SK-N-SH (cell line): ENCODE measurements around the gene BDKRB1. TPM values are rescaled to one million over a fixed set of nuclear protein-coding genes. Genes with fewer than 3 reads are reported as not detected.

Source experiments
- CTCF ChIA-PET: fragments of 300-600, 350-600 bp; formaldehyde crosslinking; extraction: SDS; loops from one replicate; lab custom pipeline; 2021; lab: Yijun Ruan, JAX
- POLR2A ChIA-PET: fragments of 350-600 bp; sonication (Branson Sonifier 250); formaldehyde crosslinking; extraction: SDS; loops from one replicate; lab custom pipeline; 2020; ENCODE audit warnings: antibody characterized with exemption, inconsistent platforms; lab: Yijun Ruan, JAX
- DNase-seq: peaks from one replicate; pipeline ENCODE4 v3.0.0; 2012
- H2AFZ ChIP-seq: fragments of 200-600 bp; sonication (generic); 2 replicates; pipeline ENCODE4 v1.8.1; 2016; ENCODE audit warnings: antibody characterized with exemption, mild to moderate bottlenecking, low read depth
- H3F3A ChIP-seq: fragments of 200-600 bp; sonication (generic); replicated peaks from 2 replicates; pipeline ENCODE3; 2016; ENCODE audit warnings: antibody characterized with exemption, mild to moderate bottlenecking; ENCODE audit not compliant: insufficient read depth
- H3K27ac ChIP-seq, 2 experiments: fragments of 200-500 bp in 1 of 2; fragments of 200-600 bp in 1 of 2; sonication (Bioruptor generic) in 1 of 2; sonication (generic), shearing (Covaris generic) in 1 of 2; 2 replicates each; pipeline versions ENCODE4 v1.5.1 to v1.6.1; 2014 to 2016; ENCODE audit warnings: low read depth in 2 of 2, inconsistent platforms in 1 of 2, low read length in 1 of 2, mild to moderate bottlenecking in 1 of 2, mixed read lengths in 1 of 2
- H3K27me3 ChIP-seq: fragments of 200-600 bp; sonication (generic), shearing (Covaris generic); 2 replicates; pipeline ENCODE4 v1.6.1; 2016; ENCODE audit warnings: mixed run types; ENCODE audit not compliant: insufficient read depth
- H3K36me3 ChIP-seq, 2 experiments: fragments of 200-500 bp in 1 of 2; fragments of 200-600 bp in 1 of 2; sonication (Bioruptor generic) in 1 of 2; sonication (generic) in 1 of 2; replicated peaks in 1 of 2; 2 replicates each; pipeline versions ENCODE3 to v1.5.1; 2014 to 2016; ENCODE audit warnings: low read length in 1 of 2, mild to moderate bottlenecking in 1 of 2; ENCODE audit not compliant: insufficient read depth in 2 of 2, control insufficient read depth in 1 of 2
- H3K4me1 ChIP-seq, 2 experiments: fragments of 200-500 bp in 1 of 2; fragments of 200-600 bp in 1 of 2; sonication (Bioruptor generic) in 1 of 2; sonication (generic), shearing (Covaris generic) in 1 of 2; 2 replicates each; pipeline versions ENCODE4 v1.5.1 to v1.6.1; 2014 to 2016; ENCODE audit warnings: low read depth in 1 of 2, low read length in 1 of 2, mixed run types in 1 of 2; ENCODE audit not compliant: insufficient read depth in 2 of 2, control insufficient read depth in 1 of 2
- H3K4me2 ChIP-seq: fragments of 200-600 bp; sonication (generic), shearing (Covaris generic); 2 replicates; pipeline ENCODE4 v1.6.1; 2017; ENCODE audit warnings: mixed run types
- H3K4me3 ChIP-seq, 2 experiments: fragments of 200-500 bp in 1 of 2; fragments of 200-600 bp in 1 of 2; sonication (Bioruptor generic) in 1 of 2; sonication (generic), shearing (Covaris generic) in 1 of 2; 2 replicates each; pipeline versions ENCODE4 v1.5.1 to v1.8.1; 2014 to 2016; ENCODE audit warnings: low read depth in 2 of 2, inconsistent platforms in 1 of 2, low read length in 1 of 2, mild to moderate bottlenecking in 1 of 2, mixed read lengths in 1 of 2, moderate library complexity in 1 of 2
- H3K79me2 ChIP-seq: fragments of 200-600 bp; sonication (generic); 2 replicates; pipeline ENCODE4 v1.8.1; 2017; ENCODE audit warnings: mild to moderate bottlenecking; ENCODE audit not compliant: insufficient read depth
- H3K9ac ChIP-seq: fragments of 200-600 bp; sonication (generic); 2 replicates; pipeline ENCODE4 v1.6.1; 2017; ENCODE audit warnings: mixed run types
- H3K9me2 ChIP-seq: fragments of 200-600 bp; sonication (generic); 2 replicates; pipeline ENCODE4 v1.6.1; 2017; ENCODE audit warnings: mixed run types
- H3K9me3 ChIP-seq: fragments of 200-600 bp; sonication (generic); 2 replicates; pipeline ENCODE4 v1.6.1; 2017; ENCODE audit warnings: mixed run types, mild to moderate bottlenecking, moderate library complexity
- H4K20me1 ChIP-seq: fragments of 200-600 bp; sonication (generic); 2 replicates; pipeline ENCODE4 v1.6.1; 2017; ENCODE audit warnings: mild to moderate bottlenecking, mixed run types; ENCODE audit not compliant: insufficient read depth
- CTCF ChIP-seq: fragments of 200-600 bp; sonication (generic); IDR thresholded peaks from 2 replicates; pipeline ENCODE4 v1.6.1; 2017; ENCODE audit warnings: antibody characterized with exemption, mild to moderate bottlenecking, moderate library complexity
- ELF1 ChIP-seq: IDR thresholded peaks from 2 replicates; pipeline ENCODE4 v1.4.0; 2012
- GABPA ChIP-seq: IDR thresholded peaks from 2 replicates; pipeline ENCODE4 v1.4.0; 2012; ENCODE audit warnings: low read depth, mild to moderate bottlenecking
- IRF3 ChIP-seq: fragments of 150-350 bp; IDR thresholded peaks from 2 replicates; pipeline ENCODE4 v1.6.1; 2016; ENCODE audit warnings: mild to moderate bottlenecking, low read depth, low read length
- MAX ChIP-seq: IDR thresholded peaks from 2 replicates; pipeline ENCODE4 v1.4.0; 2012; ENCODE audit warnings: low read depth
- NRF1 ChIP-seq: IDR thresholded peaks from 2 replicates; pipeline ENCODE4 v1.6.1; 2012; ENCODE audit warnings: low read depth, mild to moderate bottlenecking, low read length
- PBX3 ChIP-seq: IDR thresholded peaks from 2 replicates; pipeline ENCODE4; 2012
- POLR2AphosphoS5 ChIP-seq: IDR thresholded peaks from 2 replicates; pipeline ENCODE4 v1.6.1; 2012; ENCODE audit warnings: low read depth, low read length
- RCOR1 ChIP-seq: fragments of 150-350 bp; IDR thresholded peaks from 2 replicates; pipeline ENCODE4 v1.6.1; 2017; ENCODE audit warnings: antibody characterized with exemption, low read length
- REST ChIP-seq: IDR thresholded peaks from 2 replicates; pipeline ENCODE4 v1.6.1; 2012; ENCODE audit warnings: mild to moderate bottlenecking, low read depth, low read length, moderate library complexity
- RFX5 ChIP-seq: IDR thresholded peaks from 2 replicates; pipeline ENCODE4 v1.6.1; 2012; ENCODE audit warnings: mild to moderate bottlenecking, improper control_type of control experiment, low read length
- RXRA ChIP-seq: IDR thresholded peaks from 2 replicates; pipeline ENCODE4 v1.4.0; 2012; ENCODE audit warnings: low read depth, mild to moderate bottlenecking, borderline replicate concordance
- TAF1 ChIP-seq: IDR thresholded peaks from 2 replicates; pipeline ENCODE4 v1.6.1; 2012; ENCODE audit warnings: low read depth, mild to moderate bottlenecking, low read length, moderate library complexity, borderline replicate concordance
- TEAD4 ChIP-seq: IDR thresholded peaks from 2 replicates; pipeline ENCODE4 v1.4.0; 2012; ENCODE audit warnings: mild to moderate bottlenecking, borderline replicate concordance; ENCODE audit not compliant: insufficient read depth
- YY1 ChIP-seq: IDR thresholded peaks from 2 replicates; pipeline ENCODE4 v1.4.0; 2012; ENCODE audit warnings: low read depth, mild to moderate bottlenecking
- ZBTB33 ChIP-seq: IDR thresholded peaks from 2 replicates; pipeline ENCODE4 v1.4.0; 2012; ENCODE audit warnings: low read depth, borderline replicate concordance
- WGBS: methylation state at CpG from one replicate; pipeline ENCODE4 v1.1.6; 2017; ENCODE audit warnings: low lambda C conversion rate; 5-methylcytosine and 5-hydroxymethylcytosine counted together
- polyA plus RNA-seq, 3 experiments: library from polyadenylated mRNA; depleted of rRNA; stranded (reverse); fragments of >200 nt; gene quantifications; 2 replicates each; pipeline ENCODE4 v1.2.3, GENCODE V29; 2012

Gene BDKRB1
- polyA plus RNA-seq, 1 of the 3 experiments (the other 2 are of a cell fraction) = 14.4 TPM

GRCh38 chr14:96297997-96298515, 42.0 kb downstream of the BDKRB1 start:
- Histone ChIP-seq H3K9me2 (no peaks in the 10 kb centered on the region), H3K36me3 (peaks cover 21 to 32% of the 10 kb centered on the region in 2 experiments), H3K27me3 (no peaks in the 10 kb centered on the region), H4K20me1 (no peaks in the 10 kb centered on the region), H3F3A (no peaks in the 10 kb centered on the region), H3K9ac (no peak overlapping the region), H2AFZ (no peak overlapping the region), H3K9me3 (no peaks in the 10 kb centered on the region), H3K4me3 (no peak overlapping the region), H3K27ac (peak overlapping the region in 1 of 2 experiments; percentile 93; a peak in 1 of 4 replicates), H3K4me1 (peaks cover 0 to 4% of the 10 kb centered on the region in 2 experiments; a peak in 2 of 4 replicates), H3K4me2 (no peak overlapping the region), H3K79me2 (no peaks in the 10 kb centered on the region)
- DNase-seq = no peak
- no peak for TF ChIP-seq NRF1
- no peak for TF ChIP-seq TAF1
- TF ChIP-seq RFX5 = 0 out of 2 replicates have a peak, but pooled peaks have one; percentile 51
- TF ChIP-seq MAX = no peak
- TF ChIP-seq TEAD4 = no peak
- CTCF ChIA-PET = interaction anchor here (0.6 to 7.5 kb wide), 19 partner anchors 12 to 299 kb away, joined by 3 to 68 read pairs (median 4); no protein-coding TSS in a partner anchor
- POLR2A ChIA-PET = no interaction called here
- WGBS = 90% methylated on average over 4 of the region's 4 CpGs

- Histone ChIP-seq H3K9ac (no peak overlapping the region), H4K20me1 (no peaks in the 10 kb centered on the region), H3K27me3 (no peaks in the 10 kb centered on the region), H3F3A (no peaks in the 10 kb centered on the region), H3K9me2 (no peaks in the 10 kb centered on the region), H3K36me3 (peaks cover 25 to 29% of the 10 kb centered on the region in 2 experiments), H2AFZ (no peak overlapping the region), H3K27ac (peak overlapping the region in 1 of 2 experiments; percentile 93; a peak in 2 of 4 replicates), H3K4me3 (no peak overlapping the region), H3K9me3 (no peaks in the 10 kb centered on the region), H3K4me1 (peaks cover 0 to 16% of the 10 kb centered on the region in 2 experiments; a peak in 2 of 4 replicates), H3K4me2 (no peak overlapping the region), H3K79me2 (no peaks in the 10 kb centered on the region)
- ChIA-PET CTCF (interaction anchor here (0.8 to 7.5 kb wide), 6 partner anchors 13 to 301 kb away, joined by 3 to 68 read pairs (median 12); no protein-coding TSS in a partner anchor), POLR2A (interaction anchor here (0.9 kb wide), 1 partner anchor 92 kb away, joined by 3 read pairs; the partner anchor contains the start of gene AK7)
- WGBS = 76% methylated on average over 3 of the region's 3 CpGs
- peak; percentile 62 for DNase-seq
- TF ChIP-seq POLR2AphosphoS5 = no peak
- TF ChIP-seq IRF3 = no peak
- TF ChIP-seq ZBTB33 = no peak
- TF ChIP-seq GABPA = no peak
- TF ChIP-seq YY1 = no peak
- TF ChIP-seq CTCF = no peak
- no peak for TF ChIP-seq MAX
- TF ChIP-seq RCOR1 = peak; percentile 59; the same call in 1 of the 2 replicates
- TF ChIP-seq REST = no peak
- no peak for TF ChIP-seq PBX3
- TF ChIP-seq ELF1 = no peak
- TF ChIP-seq RXRA = no peak
Observed at GRCh38 chr14:96299441-96299840, 43.4 kb downstream of the BDKRB1 start.
